Mucosa of stomach (tissue), 1 donor: Measurements from ENCODE around the gene CTSS.

Experiments used
- H3K27me3 ChIP-seq: one replicate; pipeline ENCODE4 v1.7.0; 2013; ENCODE audit warnings: mild to moderate bottlenecking, low read length; ENCODE audit not compliant: control insufficient read depth, insufficient read depth
- H3K36me3 ChIP-seq: one replicate; pipeline ENCODE4 v1.7.0; 2013; ENCODE audit warnings: low read length; ENCODE audit not compliant: control insufficient read depth, insufficient read depth
- H3K4me1 ChIP-seq: one replicate; pipeline ENCODE4 v1.7.0; 2013; ENCODE audit warnings: mild to moderate bottlenecking, low read length; ENCODE audit not compliant: control insufficient read depth, insufficient read depth
- H3K4me3 ChIP-seq: one replicate; pipeline ENCODE4 v1.7.0; 2013; ENCODE audit warnings: low read length
- H3K9ac ChIP-seq: one replicate; pipeline ENCODE4 v1.7.0; 2013; ENCODE audit warnings: mild to moderate bottlenecking, low read length, moderate library complexity
- H3K9me3 ChIP-seq: one replicate; pipeline ENCODE4 v1.7.0; 2013; ENCODE audit warnings: mild to moderate bottlenecking, low read length, moderate library complexity; ENCODE audit not compliant: control insufficient read depth
- donor health status: Pancreatic carcinoma.

CTSS gene

DNA sequence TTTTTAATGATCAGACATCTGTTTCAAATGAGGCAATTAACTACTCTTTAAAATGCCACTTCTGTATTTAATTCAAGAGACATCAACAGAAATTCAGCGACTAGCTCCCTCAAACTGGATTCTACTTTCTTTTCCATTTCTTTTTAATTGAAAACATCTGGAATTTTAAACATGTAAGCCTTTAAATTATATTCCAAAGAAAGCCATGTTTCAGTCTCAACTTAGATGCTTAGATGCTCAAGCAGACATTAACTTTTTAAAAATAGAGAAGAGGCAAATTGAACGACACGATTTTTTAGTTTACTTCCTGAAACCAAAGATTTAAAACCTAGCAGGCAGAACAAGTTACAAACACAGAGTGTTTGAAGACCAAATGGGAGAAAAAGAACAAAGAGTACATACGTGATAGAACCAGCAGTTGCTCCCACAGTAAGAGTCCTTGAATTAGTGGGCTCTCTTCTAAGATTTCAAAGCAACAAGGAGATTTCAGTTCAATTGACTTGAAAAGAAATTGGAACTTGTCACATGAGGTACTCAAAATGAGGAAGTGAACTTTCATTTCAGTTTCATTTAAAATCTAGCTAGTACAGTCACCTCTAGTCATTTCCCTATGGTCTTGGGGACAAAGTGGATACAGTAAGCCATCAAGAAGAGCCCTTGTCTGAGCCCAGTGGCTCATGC is at the start of gene CTSS:
TSS of gene CTSS (minus strand) at position 483 of the 681 bp plus-strand sequence. CDS start 1,015 bp downstream, outside the sequence.
- Histone ChIP-seq H3K27me3 (no peaks in the 10 kb centered on the region), H3K36me3 (no peaks in the 10 kb centered on the region), H3K4me1 (peaks cover 16% of the 10 kb centered on the region), H3K9ac (peak within 1 kb of the TSS; percentile 76), H3K9me3 (no peaks in the 10 kb centered on the region), H3K4me3 (peak within 1 kb of the TSS; percentile 38)

DNA sequence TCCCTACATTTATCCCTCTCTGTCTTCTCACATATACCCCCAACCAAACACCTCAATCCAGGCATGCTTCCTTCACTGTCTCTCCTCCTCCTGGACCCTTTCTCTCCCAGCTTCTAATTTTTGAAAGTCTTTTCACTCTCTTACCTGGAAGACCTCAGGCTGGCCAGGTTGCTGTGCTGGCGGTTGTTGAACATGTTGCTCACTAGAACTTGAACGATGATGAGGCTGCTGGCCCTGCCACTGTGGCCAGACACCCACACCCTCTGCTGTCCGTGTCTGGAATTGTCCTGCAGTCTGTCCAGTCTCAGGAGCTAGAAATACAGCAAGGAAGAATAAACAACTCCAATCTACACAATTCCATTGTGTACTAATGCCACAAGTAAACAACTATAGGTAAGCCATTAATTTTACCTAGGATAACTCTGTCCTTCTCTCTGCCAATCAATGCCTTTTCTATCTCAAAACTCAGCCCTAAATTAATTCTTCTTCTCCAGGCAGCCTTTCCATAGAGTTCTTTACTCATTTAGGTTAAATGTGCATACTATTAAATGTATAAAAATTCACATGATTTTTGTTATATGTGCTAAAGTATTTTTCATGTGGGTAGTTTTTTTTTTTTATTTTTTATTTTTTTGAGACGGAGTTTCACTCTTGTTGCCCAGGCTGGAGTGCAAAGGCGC is 47.6 kb upstream of the CTSS start:
- Histone ChIP-seq H3K9me3 (no peaks in the 10 kb centered on the region), H3K36me3 (peaks cover 8% of the 10 kb centered on the region), H3K9ac (no peak overlapping the region), H3K4me1 (peaks cover 12% of the 10 kb centered on the region), H3K27me3 (no peaks in the 10 kb centered on the region), H3K4me3 (no peak overlapping the region)

DNA sequence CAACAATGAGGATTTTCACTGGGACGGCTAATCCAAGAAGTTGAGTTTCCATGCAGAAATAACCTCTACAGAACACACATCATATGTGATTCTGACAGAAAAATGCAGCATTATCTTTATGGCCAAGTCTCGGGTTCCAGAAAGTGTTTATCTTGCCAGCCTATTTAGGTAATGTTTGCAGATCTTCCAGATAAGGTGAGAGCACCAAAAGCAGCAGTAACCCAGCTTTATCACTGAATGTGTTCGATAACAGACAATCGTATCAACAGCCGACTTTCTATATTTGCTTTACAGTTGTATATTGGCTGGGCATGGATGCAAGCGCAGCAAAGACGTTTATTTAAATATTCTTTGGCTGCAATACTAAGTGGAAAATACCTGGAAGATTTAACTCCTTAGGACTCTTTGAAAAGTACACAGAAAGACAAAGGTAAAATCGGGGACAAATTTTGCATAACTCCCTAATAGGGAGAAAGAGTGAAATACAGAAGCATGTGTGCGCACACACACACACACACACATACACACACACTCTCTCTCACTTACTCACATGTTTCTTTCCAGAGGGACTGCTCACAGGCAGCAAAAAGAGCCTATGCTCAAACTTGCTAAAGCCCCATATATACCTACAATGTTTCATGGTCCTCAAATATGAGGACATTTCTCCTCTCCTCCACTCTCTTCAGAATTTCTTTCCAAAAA is 45.5 kb upstream of the CTSS start:
- H3K36me3 ChIP-seq, result peaks cover 8% of the 10 kb centered on the region
- no peaks in the 10 kb centered on the region for H3K9me3 ChIP-seq
- H3K4me3 ChIP-seq, result no peak overlapping the region
- peaks cover 12% of the 10 kb centered on the region for H3K4me1 ChIP-seq
- H3K27me3 ChIP-seq, result no peaks in the 10 kb centered on the region
- no peak overlapping the region for H3K9ac ChIP-seq

DNA sequence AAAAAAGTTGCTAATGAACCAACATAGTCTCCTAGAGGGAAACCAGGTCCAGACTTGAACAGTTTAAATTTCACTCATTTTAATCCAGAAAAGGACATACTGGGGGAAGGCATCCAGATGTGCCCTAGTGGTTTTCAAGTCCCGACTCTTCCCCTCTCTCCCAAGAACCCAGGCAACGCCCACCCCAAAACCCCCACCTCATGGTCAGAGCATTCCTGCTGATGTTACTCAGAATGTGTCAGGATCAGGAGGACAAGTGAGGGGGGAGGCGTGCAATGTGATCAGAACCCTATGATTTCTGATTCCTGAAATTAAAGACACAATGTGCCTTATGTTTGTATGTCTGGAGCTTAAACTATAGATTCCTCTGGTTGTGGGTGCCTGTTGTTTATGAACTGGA is 44.1 kb upstream of the CTSS start:
- no peak overlapping the region for H3K4me3 ChIP-seq
- H3K36me3 ChIP-seq, result peaks cover 8% of the 10 kb centered on the region
- H3K9ac ChIP-seq, result no peak overlapping the region
- H3K9me3 ChIP-seq, result no peaks in the 10 kb centered on the region
- no peaks in the 10 kb centered on the region for H3K27me3 ChIP-seq
- peaks cover 12% of the 10 kb centered on the region for H3K4me1 ChIP-seq

DNA sequence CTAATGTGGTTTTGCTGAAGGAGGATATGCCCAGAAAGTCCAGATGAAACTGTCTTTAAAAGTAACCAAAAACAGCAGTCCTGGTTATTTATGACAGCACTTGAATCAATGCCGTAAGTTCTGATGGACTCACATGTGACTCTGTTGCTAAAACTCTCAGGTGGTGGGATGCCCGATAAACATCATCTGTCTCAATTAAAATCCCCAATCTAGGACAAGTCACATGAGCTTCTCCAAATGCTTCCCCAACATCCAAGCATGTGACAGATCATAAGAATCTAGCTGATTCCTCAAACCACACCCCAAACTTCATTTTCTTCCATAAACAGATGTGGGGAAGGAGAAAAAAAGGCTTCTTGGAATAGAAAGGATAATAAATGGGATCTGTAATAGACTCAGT is 43.3 kb upstream of the CTSS start:
- Histone ChIP-seq H3K27me3 (no peaks in the 10 kb centered on the region), H3K4me1 (peaks cover 12% of the 10 kb centered on the region), H3K9me3 (no peaks in the 10 kb centered on the region), H3K36me3 (peaks cover 8% of the 10 kb centered on the region), H3K9ac (no peak overlapping the region), H3K4me3 (no peak overlapping the region)

DNA sequence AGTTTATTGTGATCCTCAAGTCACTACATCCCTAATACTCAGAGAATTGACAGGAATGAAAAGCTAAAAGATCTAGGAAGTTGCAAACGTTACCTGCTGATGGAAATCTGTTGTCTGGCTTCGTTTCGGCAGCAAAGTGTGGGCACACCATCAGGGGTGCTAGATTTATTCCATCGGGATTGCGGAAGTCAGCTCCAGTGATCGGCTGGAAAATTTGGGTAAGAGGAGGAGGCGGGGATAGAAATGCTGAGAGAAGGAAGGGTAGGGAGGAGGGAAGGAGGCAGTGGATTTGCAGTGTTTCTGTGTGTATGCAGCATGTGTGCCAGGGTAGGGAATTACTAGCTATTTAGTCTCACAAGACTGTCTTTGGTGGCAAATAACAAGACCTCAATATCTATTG is 42.5 kb upstream of the CTSS start, which contains the start of gene CTSK:
TSS of gene CTSK (minus strand) at position 140 of the 400 bp plus-strand sequence. CDS start 1,455 bp downstream, outside the sequence.
- Histone ChIP-seq H3K4me3 (no peak within 1 kb of the TSS), H3K4me1 (peaks cover 12% of the 10 kb centered on the region), H3K36me3 (peaks cover 6% of the 10 kb centered on the region), H3K27me3 (no peaks in the 10 kb centered on the region), H3K9ac (no peak within 1 kb of the TSS), H3K9me3 (no peaks in the 10 kb centered on the region)

DNA sequence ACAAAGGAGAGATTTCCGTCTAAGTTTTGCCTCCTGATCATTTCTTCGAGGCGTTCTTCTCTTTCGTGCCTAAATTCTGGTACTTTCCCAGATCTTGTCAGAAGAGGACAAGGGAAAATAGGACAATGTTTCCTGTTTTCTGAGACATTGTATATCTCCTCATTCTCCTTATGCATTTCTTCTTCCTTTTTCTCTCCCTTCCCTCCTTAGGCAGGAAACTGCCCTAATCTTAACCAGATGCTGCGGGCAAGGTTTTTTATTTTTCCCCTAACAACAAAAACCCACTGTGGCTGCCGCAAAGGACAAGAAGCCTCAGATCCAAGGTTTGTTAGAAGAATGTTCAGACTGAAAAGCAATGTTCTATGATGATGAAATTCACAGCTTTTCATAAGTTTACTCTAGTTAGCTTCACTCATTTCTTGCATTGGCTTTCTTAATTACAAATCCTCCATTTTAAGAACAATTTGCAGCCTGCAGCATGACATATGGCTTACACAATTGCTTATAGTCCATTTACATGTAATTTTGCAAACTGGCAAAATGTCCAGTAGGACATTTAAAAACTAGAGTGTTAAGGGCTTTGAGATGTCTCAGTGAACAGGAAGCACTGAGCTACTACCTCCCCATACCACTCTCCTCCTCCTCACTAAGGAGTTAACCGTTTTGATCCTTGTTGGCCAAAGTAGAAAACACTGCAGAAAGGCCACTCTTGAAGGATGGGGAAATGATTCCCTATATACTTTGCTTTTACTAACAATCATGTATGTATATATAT is 41.9 kb upstream of the CTSS start:
- H3K9me3 ChIP-seq, result no peaks in the 10 kb centered on the region
- H3K36me3 ChIP-seq, result no peaks in the 10 kb centered on the region
- H3K4me1 ChIP-seq, result peaks cover 12% of the 10 kb centered on the region
- no peak overlapping the region for H3K4me3 ChIP-seq
- H3K27me3 ChIP-seq, result no peaks in the 10 kb centered on the region
- no peak overlapping the region for H3K9ac ChIP-seq

DNA sequence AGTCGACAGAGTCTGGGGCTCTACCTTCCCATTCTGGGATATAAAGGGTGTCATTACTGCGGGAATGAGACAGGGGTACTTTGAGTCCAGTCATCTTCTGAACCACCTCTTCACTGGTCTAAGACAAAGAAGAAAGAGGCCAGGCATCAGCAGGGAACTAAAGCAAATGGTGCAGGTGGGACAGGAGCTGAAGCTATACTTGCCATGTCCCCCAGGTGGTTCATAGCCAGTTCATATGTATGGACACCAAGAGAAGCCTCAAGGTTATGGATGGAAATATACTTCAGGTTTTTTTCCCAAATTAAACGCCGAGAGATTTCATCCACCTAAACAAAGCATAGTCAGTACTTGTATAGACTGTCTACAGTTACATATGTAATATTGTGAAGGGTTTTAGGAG is 40.3 kb upstream of the CTSS start:
- Histone ChIP-seq H3K9me3 (no peaks in the 10 kb centered on the region), H3K27me3 (no peaks in the 10 kb centered on the region), H3K36me3 (no peaks in the 10 kb centered on the region), H3K4me1 (peaks cover 3% of the 10 kb centered on the region), H3K9ac (no peak overlapping the region), H3K4me3 (no peak overlapping the region)

DNA sequence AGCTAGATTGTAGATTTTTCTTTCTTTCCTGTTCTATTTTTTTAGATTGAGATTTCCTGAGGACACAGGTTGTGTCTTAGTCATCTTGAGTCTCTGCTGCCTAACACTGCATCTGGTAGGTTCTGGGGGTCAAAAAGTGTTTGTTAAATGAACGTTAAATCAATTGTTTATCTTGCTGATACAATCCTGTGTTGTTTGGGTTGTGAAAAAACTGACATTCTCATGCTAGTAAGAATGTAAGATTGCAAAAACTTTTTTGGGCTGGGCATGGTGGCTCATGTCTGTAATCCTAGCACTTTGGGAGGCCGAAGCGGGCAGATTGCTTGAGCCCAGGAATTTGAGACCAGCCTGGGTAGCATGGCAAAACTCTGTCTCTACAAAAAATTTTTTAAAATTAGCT is 39.1 kb upstream of the CTSS start:
- no peak overlapping the region for H3K9ac ChIP-seq
- no peaks in the 10 kb centered on the region for H3K9me3 ChIP-seq
- H3K4me1 ChIP-seq, result no peaks in the 10 kb centered on the region
- H3K4me3 ChIP-seq, result no peak overlapping the region
- no peaks in the 10 kb centered on the region for H3K36me3 ChIP-seq
- no peaks in the 10 kb centered on the region for H3K27me3 ChIP-seq

DNA sequence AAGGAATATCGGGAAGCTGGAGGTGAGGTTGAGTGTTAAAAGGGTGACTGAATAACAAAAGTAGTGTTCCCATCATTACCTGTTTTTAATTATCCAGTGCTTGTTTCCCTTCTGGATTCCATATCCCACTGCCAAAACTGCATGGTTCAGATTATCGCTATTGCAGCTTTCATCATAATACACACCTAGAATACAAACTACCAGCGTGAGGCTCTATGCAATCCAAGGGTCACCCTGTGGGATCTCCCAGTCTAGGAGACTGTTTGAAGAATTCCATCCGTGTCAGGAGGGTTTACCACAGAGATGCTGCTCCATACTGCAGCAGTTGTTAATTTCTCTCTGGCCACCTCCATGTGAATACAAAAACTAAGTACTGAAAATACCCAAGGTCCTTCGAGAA is 33.5 kb upstream of the CTSS start:
- Histone ChIP-seq H3K9ac (no peak overlapping the region), H3K36me3 (no peaks in the 10 kb centered on the region), H3K4me3 (no peak overlapping the region), H3K27me3 (no peaks in the 10 kb centered on the region), H3K4me1 (no peaks in the 10 kb centered on the region), H3K9me3 (no peaks in the 10 kb centered on the region)

DNA sequence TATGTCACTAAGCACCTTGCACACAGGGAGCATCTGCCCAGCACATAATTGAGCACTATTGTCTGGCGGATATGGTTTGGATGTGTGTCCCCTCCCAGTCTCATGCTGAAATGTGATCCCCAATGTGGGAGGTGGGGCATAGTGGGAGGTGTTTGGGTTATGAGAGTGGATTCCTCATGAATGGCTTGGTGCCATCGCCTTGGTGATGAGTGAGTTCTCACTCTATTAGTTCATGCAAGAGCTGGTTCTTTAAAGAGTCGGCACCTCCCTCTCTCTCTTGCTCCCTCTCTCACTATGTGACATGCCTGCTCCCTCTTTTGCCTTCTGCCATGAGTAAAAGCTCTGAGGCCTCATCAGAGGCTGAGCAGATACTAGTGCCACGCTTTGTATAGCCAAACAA is 32.9 kb upstream of the CTSS start:
- H3K4me3 ChIP-seq, result no peak overlapping the region
- no peaks in the 10 kb centered on the region for H3K4me1 ChIP-seq
- H3K9ac ChIP-seq, result no peak overlapping the region
- no peaks in the 10 kb centered on the region for H3K27me3 ChIP-seq
- H3K36me3 ChIP-seq, result no peaks in the 10 kb centered on the region
- no peaks in the 10 kb centered on the region for H3K9me3 ChIP-seq
